SK-N-MC (cell line): ENCODE data around the gene ERICH4.
A peak's percentile ranks its signal among the peaks of the same experiment; 100 is the strongest.
"Not testable (repeated sequence)": the region's sequence is repeated elsewhere in the genome, so short reads cannot be mapped to it uniquely, and the experiment has no call there.

Source experiments
- DNase-seq: peaks from one replicate; pipeline ENCODE4 v3.0.0-alpha.2; 2011; ENCODE audit warnings: low read depth, low spot score
- H3K27ac ChIP-seq: fragments of 200-600 bp; sonication (generic); 2 replicates; pipeline ENCODE4 v1.5.1; 2016; ENCODE audit warnings: mixed run types
- H3K36me3 ChIP-seq: fragments of 200-600 bp; sonication (generic); 2 replicates; pipeline ENCODE4 v1.6.1; 2017; ENCODE audit warnings: antibody characterized with exemption, low read length, mixed read lengths; ENCODE audit not compliant: insufficient read depth
- H3K4me3 ChIP-seq: fragments of 200-600 bp; sonication (generic); 2 replicates; pipeline ENCODE4 v1.5.1; 2016
- H3K9ac ChIP-seq: fragments of 200-600 bp; sonication (generic); 2 replicates; pipeline ENCODE4 v1.8.0; 2017; ENCODE audit warnings: mixed run types, mixed read lengths; ENCODE audit not compliant: insufficient read length
- H3K9me3 ChIP-seq: fragments of 200-600 bp; sonication (generic); 2 replicates; pipeline ENCODE4 v1.6.1; 2017; ENCODE audit warnings: low read depth, mild to moderate bottlenecking, antibody characterized with exemption, low read length, moderate library complexity, mixed read lengths
- EZH2 ChIP-seq: fragments of 200-600 bp; sonication (generic); IDR thresholded peaks from one replicate; pipeline ENCODE4 v1.6.1; 2017; ENCODE audit warnings: antibody characterized with exemption
- FOXP2 ChIP-seq: optimal IDR thresholded peaks from 2 replicates; pipeline ENCODE3; 2011; ENCODE audit warnings: mild to moderate bottlenecking, moderate library complexity; ENCODE audit not compliant: insufficient read depth; ENCODE audit errors: extremely low read length, control extremely low read depth
- POLR2AphosphoS5 ChIP-seq: IDR thresholded peaks from 2 replicates; pipeline ENCODE4 v1.6.1; 2012; ENCODE audit warnings: mild to moderate bottlenecking, low read depth, low read length, borderline replicate concordance

The ERICH4 gene

DNA sequence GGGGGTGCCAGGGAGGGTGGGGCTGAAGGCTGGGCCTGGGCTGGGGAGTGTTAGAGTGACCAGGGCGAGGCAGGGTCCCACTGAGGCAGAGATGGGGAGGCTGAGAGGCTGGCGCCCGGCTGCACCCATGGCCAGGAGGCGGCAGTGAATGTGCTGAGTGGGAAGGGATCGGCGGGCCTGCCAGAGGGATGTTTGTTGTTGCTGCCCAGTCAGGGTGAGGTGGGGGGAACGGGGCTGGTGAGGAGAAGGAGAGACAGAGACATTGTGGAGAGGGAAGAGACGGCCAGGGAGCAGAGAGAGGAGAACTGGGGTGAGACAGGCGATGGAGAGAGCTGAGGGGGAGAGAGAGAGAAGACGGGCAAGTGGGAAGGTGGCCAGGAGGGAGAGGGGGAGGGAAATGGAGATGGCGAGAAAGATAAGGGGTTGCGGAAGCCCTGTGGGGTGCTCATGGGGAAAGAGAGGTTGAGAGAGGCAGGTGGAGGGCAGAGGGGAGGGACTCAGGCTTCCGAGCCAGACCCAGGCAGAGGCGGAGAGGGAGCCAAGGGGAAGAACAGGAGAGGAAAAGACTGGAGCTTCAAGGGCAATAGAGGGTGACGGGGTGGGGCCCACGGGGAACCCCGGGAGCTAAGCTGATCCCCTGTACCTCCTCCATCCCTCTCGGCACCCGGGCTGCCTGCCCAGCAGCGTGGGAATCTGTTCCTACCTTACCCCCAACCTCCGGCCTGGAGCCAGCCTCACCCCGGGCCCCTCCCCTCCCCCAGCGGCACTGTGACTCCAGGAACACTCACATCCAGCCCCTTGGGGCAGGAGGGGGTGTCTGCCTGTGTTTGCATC, 15.1 kb upstream of the ERICH4 start:
- Histone ChIP-seq H3K9me3 (no peaks in the 10 kb centered on the region), H3K9ac (no peak overlapping the region), H3K36me3 (peaks cover 19% of the 10 kb centered on the region; the same call in 1 of the 2 replicates), H3K4me3 (peak overlapping the region; percentile 49), H3K27ac (0 out of 2 replicates have a peak overlapping the region, but pooled peaks have one; percentile 15)
- TF ChIP-seq FOXP2 = no peak
- no peak for TF ChIP-seq POLR2AphosphoS5
- TF ChIP-seq EZH2 = no peak
- DNase-seq = no peak

DNA sequence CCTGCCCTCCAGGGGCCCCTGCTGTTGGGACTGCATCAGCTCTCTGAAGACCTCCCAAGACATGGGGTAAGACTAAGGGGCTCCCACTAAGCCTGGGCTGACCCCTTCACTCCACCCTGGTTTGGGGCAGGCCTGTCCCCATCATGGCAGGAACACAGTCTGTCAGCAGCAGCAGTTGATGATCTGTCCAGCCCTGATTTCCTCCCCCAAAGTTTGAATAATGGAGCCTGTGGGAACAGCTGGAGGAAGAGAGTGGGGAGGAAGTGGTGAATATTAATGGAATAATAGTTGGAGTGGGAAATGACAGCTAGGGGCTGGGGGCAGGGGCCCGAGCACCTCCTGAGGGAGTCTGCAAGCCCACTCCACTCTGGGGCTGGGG, 14.5 kb upstream of the ERICH4 start:
- H3K36me3 ChIP-seq = peaks cover 25% of the 10 kb centered on the region; the same call in 1 of the 2 replicates
- no peaks in the 10 kb centered on the region for H3K9me3 ChIP-seq
- no peak overlapping the region for H3K9ac ChIP-seq
- peak overlapping the region; percentile 49 for H3K4me3 ChIP-seq
- no peak for DNase-seq
- H3K27ac ChIP-seq = peak overlapping the region; percentile 15; the same call in 1 of the 2 replicates
- TF ChIP-seq EZH2 (no peak), POLR2AphosphoS5 (no peak), FOXP2 (no peak)

GRCh38 chr19:41430922-41431321, 12.0 kb upstream of the ERICH4 start:
- 0 out of 2 replicates have a peak overlapping the region, but pooled peaks have one; percentile 42 for H3K27ac ChIP-seq
- no peak for DNase-seq
- no peaks in the 10 kb centered on the region for H3K9me3 ChIP-seq
- no peak overlapping the region for H3K4me3 ChIP-seq
- no peak for TF ChIP-seq EZH2
- TF ChIP-seq POLR2AphosphoS5 = no peak
- TF ChIP-seq FOXP2 = no peak
- H3K9ac ChIP-seq = no peak overlapping the region
- peaks cover 25% of the 10 kb centered on the region; the same call in 1 of the 2 replicates for H3K36me3 ChIP-seq

DNA sequence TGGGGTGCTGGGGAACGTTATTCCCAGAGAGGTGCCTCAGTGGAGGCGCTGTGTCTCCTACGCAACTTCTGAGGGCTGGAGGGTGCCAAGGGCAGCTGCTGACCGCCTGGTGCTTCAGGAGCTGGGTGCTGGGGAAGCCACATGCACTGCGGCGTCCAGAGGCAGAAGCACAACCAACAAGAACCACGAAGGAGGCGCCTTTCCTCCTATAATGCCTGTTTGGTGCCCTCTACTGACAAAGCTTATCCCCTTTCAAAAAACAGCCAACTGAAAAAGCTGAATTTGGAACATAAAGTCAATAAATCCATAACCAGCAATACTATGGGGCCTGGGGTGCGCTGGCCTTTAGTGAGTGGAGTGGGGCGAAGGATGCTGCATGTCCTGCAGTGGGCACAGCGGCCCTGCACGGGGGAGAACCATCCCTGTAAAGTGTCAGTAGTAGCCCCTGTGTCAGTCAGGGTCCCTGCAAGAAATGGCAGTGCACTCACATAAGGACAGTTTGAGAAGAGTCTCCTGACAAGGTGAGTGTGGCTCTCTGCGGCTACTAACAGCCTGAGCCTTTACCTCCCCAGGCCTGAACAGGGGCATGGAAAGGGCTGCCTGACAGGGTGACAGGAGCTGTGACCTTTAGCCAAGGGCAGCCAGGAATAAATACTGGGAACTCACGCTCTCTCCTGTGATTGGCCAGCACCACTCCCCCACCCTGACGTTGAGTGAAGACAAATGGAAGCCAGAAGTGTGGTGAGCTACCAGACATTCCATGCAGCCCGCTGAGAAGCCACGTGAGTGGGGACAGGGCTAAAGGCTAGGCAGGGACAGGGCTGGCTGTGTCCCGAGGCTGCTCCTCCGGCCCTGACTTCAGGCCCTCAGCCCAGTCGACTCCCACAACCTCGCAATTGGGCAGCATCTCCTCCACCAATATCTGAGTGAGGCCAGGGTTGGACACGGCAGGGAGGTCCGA, 11.2 kb upstream of the ERICH4 start:
- Histone ChIP-seq H3K36me3 (peaks cover 32% of the 10 kb centered on the region; the same call in 1 of the 2 replicates), H3K9me3 (no peaks in the 10 kb centered on the region), H3K4me3 (no peak overlapping the region), H3K9ac (no peak overlapping the region), H3K27ac (0 out of 2 replicates have a peak overlapping the region, but pooled peaks have one; percentile 42)
- TF ChIP-seq POLR2AphosphoS5 = no peak
- TF ChIP-seq FOXP2 = no peak
- TF ChIP-seq EZH2 = no peak
- no peak for DNase-seq

DNA sequence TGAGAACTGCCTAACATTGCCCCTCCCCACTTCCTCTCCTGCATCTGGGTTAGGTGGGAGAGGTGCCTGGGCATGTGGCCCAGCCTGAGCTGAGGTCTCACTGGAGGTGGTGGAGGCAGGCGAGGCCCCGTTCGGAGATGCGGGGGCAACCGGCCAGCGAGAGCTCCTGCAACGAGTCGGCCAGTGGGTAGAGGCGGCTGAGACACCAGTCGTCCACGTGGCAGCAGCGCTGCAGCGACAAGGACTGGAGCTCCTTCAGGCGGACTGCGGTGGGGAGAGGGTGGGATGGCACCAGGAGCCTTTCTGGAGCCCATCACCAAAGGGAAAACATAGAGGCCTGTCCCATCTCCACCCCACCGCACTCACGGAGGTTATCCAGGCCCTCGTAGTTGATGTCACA, 9.8 kb upstream of the ERICH4 start:
- Histone ChIP-seq H3K27ac (no peak overlapping the region), H3K9ac (no peak overlapping the region), H3K4me3 (no peak overlapping the region), H3K36me3 (peaks cover 36% of the 10 kb centered on the region; the same call in 1 of the 2 replicates), H3K9me3 (no peaks in the 10 kb centered on the region)
- no peak for DNase-seq
- no peak for TF ChIP-seq EZH2
- no peak for TF ChIP-seq POLR2AphosphoS5
- TF ChIP-seq FOXP2 = no peak

DNA sequence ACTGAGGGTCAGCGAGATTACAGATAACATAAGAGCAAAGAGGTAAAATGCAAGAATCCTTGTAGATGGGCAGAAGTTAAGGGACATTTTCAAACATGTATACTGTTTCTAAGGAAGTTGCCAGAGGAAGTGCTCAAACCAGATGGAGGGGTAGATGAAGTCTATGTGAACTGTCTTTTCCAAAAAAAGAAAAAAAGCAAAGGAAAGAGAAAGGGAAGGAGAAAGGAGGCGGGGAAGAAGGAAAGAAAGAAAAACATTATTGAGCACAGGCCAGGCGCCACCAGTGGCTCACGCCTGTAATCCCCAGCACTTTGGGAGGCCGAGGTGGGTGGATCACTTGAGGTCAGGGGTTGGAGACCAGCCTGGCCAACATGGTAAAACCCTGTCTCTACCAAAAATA, 8.5 kb upstream of the ERICH4 start:
- H3K36me3 ChIP-seq = peaks cover 36% of the 10 kb centered on the region; the same call in 1 of the 2 replicates

GRCh38 chr19:41435376-41435775, 7.6 kb upstream of the ERICH4 start:
- H3K36me3 ChIP-seq = peaks cover 36% of the 10 kb centered on the region; the same call in 1 of the 2 replicates
- H3K27ac ChIP-seq, H3K4me3 ChIP-seq: not testable (repeated sequence)

More for the DNA sequence above, 8.5 kb upstream of the ERICH4 start:
- H3K9ac ChIP-seq = no peak overlapping the region
- H3K4me3 ChIP-seq = no peak overlapping the region
- H3K9me3 ChIP-seq = no peaks in the 10 kb centered on the region
- DNase-seq = no peak
- no peak for TF ChIP-seq FOXP2
- TF ChIP-seq POLR2AphosphoS5 = no peak
- no peak for TF ChIP-seq EZH2
- no peak overlapping the region for H3K27ac ChIP-seq

DNA sequence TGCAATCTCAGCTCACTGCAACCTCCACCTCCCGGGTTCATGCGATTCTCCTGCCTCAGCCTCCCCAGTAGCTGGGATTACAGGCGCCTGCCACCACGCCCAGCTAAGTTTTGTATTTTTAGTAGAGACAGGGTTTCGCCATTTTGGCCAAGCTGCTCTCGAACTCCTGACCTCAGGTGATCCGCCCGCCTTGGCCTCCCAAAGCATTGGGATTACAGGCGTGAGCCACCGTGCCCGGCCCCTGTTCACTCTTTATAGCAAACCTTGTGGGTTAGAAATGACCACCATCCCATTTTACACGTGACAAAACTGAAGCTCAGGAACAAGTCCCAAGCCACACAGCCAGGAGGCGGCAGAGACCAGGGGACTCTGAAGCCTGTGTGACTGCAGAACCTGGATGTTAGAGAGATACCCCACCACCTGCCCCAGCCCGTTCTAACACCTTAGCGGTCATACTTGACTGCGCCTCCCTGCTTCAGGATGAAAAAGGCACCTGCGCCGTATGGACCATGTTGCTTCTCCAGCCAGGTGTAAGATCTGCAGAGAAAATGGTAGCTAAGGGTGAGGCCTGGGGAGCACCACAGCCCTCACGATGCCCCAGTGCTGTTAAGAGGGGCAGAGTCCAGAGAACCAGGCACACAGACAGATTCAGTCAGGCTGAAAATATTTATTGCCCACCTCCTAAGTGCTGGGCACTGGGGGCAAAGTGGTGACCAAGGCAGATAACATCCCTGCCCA, 6.9 kb upstream of the ERICH4 start:
- Histone ChIP-seq H3K9me3 (no peaks in the 10 kb centered on the region), H3K4me3 (no peak overlapping the region), H3K27ac (no peak overlapping the region), H3K9ac (no peak overlapping the region), H3K36me3 (peaks cover 33% of the 10 kb centered on the region; the same call in 1 of the 2 replicates)
- DNase-seq = no peak
- TF ChIP-seq EZH2 (no peak), POLR2AphosphoS5 (no peak), FOXP2 (no peak)

More at GRCh38 chr19:41435376-41435775, 7.6 kb upstream of the ERICH4 start:
- not testable (repeated sequence) for H3K9me3 ChIP-seq, DNase-seq, H3K9ac ChIP-seq
